Activated CD8-positive, alpha-beta memory T cell treated with anti-CD3 and anti-CD28 coated beads, Interleukin-2, amount 50 U/mL, for 48 hours (primary cell): ENCODE data around the gene APP.
"Not testable (repeated sequence)": the region's sequence is repeated elsewhere in the genome, so short reads cannot be mapped to it uniquely, and the experiment has no call there.

Experiments used
- DNase-seq: peaks from one replicate; pipeline ENCODE4 v3.0.0-alpha.2; 2020

The APP gene

DNA sequence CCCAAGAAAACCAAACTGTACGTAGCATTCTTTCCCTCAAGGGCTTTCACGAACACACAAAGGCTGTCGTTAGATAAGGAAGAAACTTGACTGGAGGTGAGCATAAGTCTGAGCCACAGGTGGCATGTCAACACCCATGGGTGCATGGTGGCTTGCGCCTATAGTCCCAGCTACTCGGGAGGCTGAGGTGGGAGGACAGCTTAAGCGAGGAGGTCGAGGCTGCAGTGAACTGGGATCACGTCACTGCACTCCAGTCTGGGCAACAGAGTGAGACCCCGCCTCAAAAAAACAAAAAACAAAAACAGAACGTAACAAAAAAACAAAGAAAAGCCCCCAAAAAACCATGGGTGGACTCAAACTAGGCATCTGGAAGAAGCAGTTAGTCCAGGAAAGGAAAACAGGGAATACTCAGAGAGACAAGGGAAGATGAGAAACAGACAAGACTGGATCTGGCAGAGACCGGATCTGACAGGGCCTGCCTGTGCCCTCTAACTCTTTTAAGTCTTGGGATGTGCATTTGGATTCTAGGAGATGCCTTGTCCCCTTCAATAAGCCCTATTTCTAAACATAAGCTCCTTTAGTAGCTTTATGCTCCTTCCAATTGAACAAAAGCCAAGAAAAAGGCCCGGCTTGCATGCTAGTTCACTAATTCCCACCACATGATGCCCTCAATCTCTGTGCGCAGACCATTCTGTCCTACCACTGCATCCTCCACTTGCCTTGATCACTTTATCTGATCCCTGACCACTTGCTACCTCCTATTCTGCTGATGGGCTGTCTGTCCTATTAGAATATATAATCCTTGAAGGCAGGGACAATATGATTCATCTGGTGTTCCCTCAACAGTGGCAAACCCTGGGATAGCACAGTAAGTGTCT, 73.8 kb downstream of the APP start:
- no peak for DNase-seq

- DNase-seq, result no peak
Observed at GRCh38 chr21:26095131-26095530, 75.4 kb downstream of the APP start.

DNA sequence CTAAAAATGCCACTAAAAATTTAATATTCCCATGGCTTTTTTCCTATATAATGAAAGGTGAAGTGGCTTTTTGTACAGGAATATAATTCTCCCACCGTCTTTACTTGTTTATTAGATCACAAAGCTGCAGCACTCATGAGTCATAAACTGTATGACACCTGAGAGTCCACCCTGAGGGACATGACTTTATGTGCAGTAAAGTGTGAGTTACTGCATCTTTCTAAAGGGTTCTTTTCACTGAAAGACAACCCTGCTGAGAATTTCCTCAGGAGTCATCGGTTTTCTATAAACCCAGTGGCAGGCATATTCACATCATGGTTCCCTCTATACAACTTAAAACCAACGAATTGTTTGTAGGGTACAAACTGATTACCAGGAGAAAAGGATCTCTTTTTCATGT, 77.4 kb downstream of the APP start:
- no peak for DNase-seq

- no peak for DNase-seq
Observed at GRCh38 chr21:26091480-26092018, 79.0 kb downstream of the APP start.

- no peak for DNase-seq
Observed at GRCh38 chr21:26089730-26090129, 80.8 kb downstream of the APP start.

DNA sequence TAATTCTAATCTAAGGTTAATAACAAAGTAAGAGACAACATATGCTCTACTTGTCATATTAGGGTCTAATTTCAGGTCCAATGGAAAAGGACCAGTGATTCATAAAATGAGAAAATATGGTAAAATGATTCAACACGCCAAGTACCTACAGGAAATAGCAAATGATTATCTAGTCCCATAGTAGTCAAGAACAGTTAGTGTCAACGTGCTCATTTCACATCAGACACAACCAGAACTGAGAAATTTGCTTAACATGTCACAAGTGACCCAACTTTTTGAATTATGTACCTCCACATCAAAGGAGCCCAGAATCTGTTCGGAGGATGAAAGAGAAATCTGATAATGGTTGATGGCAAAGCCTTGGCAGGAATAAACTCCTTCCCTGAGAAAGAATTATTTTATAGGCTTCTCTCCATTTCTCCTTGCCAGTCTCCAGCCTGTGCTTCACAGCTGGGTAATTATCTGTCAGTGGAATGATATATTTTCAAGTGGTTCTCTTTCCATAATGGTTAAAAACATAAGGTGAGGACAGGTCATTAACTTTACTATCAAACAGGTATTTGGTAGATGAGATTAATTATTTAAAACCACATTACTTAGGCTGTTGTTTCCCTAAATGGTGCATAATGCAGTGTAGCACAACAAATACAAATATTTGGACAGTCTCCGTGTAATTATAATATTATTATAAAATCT, 83.2 kb downstream of the APP start:
- DNase-seq, result no peak

DNA sequence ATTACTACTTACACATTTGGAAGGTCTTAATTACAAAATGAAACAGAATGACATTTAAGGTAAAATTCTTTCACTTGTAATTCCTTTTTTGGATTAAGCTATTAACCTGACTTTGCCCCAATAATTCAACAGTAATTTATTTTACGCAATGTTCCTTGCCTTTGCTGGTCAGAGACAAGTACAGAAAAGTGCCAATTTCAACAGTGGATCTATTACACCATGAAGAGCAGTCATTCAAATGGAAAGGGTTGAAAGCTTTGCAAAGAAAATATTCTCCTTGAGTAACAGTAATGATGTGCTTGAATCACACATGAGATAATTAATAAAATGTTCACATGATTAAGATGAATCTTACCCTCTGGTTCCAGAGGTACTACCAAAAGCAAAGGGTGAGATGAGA, 84.7 kb downstream of the APP start:
- no peak for DNase-seq

- no peak for DNase-seq
Observed at GRCh38 chr21:26085127-26085526, 85.4 kb downstream of the APP start.

DNA sequence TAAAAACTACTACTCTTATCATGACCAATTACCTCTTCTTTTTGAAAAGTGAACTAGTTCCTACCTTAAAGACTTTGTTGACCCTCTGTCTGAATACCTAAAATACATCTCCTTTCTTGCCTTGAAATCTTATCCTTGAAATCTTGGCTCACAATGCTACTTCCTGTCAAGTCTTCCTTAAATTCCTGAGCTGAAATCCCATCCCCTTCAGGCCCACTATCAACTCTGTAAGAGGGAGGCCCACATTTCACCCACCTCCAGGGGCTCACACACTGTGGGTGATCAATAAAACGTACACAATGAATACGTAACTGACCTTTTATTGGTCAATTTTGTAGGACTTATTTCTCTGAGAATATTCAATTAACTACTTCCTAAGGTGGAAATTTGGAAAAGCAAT, 88.0 kb downstream of the APP start:
- DNase-seq, result no peak

- not testable (repeated sequence) for DNase-seq
Observed at GRCh38 chr21:26081175-26081760, 89.3 kb downstream of the APP start.

DNA sequence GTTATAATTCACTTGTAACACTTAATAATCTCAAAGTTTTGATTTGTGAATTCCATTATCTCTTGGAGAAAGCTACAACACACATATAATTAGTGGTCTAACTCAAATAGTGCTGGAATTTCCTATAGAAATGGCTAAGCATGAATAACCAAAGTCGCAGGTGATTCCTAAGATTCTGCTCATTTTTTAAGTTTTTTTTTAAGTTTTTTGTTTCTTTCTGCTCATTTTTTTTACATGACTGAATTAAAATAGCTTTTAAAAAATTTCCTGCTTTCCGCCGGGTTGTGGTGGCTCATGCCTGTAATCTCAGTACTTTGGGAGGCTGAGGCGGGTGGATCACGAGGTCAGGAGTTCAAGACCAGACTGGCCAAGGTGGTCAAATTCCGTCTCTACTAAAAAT, 90.4 kb downstream of the APP start:
- DNase-seq, result no peak

- DNase-seq, result no peak
Observed at GRCh38 chr21:26079366-26079765, 91.2 kb downstream of the APP start.

DNA sequence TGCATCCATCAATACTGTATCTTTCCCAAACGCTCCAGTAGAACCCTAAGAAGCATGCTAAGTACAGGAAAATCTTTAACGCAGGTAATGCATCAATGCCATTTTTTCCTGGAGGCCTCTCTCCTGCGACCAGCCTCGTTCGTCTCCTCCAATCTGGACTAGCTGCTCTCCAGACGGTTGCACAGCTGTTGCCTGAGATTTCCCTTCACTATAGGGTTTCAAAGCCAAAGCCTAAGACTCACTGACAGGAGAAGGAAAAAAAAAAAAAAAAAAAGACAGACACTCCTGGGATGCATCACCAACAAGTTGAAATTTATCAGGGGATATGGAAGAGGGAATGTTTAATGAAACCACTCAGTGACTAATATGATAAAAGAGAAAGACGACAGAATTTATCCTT, 93.0 kb downstream of the APP start:
- no peak for DNase-seq

GRCh38 chr21:26072666-26073615, 97.6 kb downstream of the APP start:
- no peak for DNase-seq

GRCh38 chr21:26070822-26071425, 99.6 kb downstream of the APP start:
- no peak for DNase-seq

DNA sequence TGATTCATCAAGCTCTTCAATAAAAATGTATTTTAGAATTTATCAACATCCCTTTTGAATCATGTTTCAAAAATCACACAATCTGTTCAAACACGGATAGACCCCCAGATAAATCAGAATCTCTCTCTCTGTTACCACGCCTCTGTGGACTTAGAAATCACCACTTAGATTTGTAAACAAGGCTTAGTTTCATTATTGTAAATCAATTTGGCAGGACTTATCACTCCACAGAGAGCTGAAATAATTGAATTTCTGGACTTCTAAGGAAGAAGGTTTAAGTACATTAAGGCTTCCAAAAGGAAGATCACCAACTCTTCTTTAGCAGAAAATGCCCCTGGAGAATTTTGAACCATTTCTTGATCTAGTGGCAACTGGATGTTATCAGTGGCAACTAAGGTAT, 100.4 kb downstream of the APP start:
- DNase-seq, result no peak

- DNase-seq, result no peak
Observed at GRCh38 chr21:26068776-26069175, 101.8 kb downstream of the APP start.

DNA sequence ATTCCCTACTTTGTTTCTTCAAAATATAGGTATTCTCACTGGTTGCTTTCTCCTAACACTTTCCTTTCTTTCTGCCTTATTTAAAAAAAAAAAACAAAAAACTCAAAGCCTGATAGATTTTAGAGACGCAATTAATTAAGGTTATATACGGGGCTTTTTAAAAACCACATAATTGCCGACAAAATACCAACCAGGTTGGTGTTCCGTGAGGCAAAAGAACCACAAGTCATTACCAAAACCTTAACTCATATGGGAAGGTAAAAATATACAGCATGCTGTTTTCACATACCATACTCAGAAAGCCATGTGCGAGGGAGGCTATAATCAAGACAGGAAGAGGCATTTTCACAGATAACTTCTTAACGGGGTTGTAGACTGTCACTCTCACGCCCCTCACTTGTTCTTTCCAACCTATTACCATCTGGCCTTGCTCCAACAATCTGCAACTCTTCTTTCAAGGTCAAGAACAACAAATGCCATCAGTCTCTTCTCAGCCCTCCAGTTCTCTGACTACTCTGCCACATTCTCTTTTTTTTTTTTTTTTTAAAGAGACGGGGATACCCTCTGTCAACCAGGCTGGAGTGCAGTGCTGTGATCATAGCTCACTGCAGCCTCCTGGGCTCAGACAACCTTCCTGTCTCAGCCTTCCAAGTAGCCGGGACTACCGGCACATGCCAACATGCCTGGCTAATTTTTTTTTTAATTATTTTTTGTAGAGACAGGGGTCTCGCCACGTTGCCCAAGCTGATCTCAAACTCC, 102.6 kb downstream of the APP start:
- no peak for DNase-seq

GRCh38 chr21:26064506-26064905, 106.1 kb downstream of the APP start:
- no peak for DNase-seq

GRCh38 chr21:26061437-26061836, 109.1 kb downstream of the APP start:
- DNase-seq, result no peak
